HPDE6-E6E7 (cell line): ENCODE data around the gene SMYD4.
"Not testable (repeated sequence)": the region's sequence is repeated elsewhere in the genome, so short reads cannot be mapped to it uniquely, and the experiment has no call there.

ENCODE experiments used
- DNase-seq: peaks from one replicate; pipeline ENCODE4 v3.0.0; 2011; ENCODE audit warnings: missing footprints; ENCODE audit errors: extremely low spot score

Gene SMYD4, protein sequence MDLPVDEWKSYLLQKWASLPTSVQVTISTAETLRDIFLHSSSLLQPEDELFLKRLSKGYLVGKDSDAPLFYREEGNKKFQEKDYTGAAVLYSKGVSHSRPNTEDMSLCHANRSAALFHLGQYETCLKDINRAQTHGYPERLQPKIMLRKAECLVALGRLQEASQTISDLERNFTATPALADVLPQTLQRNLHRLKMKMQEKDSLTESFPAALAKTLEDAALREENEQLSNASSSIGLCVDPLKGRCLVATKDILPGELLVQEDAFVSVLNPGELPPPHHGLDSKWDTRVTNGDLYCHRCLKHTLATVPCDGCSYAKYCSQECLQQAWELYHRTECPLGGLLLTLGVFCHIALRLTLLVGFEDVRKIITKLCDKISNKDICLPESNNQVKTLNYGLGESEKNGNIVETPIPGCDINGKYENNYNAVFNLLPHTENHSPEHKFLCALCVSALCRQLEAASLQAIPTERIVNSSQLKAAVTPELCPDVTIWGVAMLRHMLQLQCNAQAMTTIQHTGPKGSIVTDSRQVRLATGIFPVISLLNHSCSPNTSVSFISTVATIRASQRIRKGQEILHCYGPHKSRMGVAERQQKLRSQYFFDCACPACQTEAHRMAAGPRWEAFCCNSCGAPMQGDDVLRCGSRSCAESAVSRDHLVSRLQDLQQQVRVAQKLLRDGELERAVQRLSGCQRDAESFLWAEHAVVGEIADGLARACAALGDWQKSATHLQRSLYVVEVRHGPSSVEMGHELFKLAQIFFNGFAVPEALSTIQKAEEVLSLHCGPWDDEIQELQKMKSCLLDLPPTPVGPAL

DNA sequence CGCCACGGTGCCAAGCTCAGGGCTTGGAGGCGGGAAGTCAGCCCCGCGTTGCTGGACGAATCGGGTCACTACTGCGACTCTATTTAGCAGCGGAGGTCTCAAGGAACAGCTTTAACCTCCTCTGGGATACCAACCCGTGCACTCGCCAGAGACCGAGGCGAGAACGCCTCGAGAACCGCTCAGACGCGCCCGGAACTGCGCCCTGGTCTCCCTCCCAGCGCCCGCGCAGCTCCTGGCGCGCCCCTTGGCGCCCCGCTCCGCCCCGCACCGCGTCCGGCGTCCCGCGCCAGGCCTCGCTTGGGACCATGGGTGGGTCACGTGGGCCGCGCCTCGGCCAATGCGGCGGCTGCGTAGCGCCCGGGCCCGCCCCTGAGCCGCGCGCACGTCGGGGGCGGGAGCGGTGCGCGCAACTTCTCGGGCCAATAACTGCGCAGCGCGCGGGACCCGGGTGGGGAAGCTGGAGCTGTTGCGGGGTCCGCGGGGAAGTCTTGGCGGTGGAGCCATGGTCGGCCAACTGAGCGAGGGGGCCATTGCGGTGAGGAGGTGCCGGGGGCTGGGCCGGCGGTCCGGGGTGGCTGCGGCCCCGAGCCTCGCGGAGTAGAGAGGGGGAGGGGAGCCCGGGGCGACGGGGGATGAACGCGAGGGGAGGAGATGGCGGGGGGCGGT, at the start of gene SMYD4, which contains the start of gene RPA1:
Gene SMYD4 (minus strand): TSS at position 311 of the 666 bp plus-strand sequence. CDS start 1,908 bp downstream, outside the sequence.
Gene RPA1 (plus strand): TSS at position 414 of the 666 bp plus-strand sequence. CDS start 89 bp downstream, at position 503.
- peak; percentile 87 for DNase-seq

DNA sequence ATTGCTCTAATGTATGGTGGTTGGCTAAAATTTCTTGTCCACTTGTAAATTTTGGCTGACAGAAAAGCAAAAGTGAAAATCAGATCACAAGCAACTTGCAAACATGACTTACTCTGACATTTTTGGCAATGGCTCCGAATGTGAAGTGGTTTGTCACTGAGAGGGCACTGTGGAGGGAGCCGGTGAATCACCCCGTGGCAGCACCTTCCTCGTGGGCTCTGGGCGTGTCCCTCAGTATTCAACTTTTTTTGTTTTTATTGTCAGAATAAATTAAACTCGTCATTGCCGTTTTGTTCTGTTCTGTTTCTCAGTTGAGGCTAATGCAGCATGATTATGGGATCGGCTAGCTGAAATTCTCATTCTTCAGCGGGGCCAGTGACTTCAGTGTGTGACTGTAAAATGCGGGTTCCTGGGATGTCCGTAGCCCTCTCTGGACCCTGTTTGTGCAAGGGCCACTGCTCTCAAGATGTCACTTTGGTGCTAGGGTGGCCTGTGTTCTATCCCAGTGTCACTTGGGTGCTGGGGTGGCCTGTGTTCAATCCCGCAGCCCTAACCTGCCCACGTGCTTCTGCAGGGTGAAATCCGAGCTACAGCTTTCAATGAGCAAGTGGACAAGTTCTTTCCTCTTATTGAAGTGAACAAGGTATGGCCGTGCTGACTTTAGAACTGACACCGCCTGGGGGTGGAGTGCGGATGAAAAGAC, 48.9 kb upstream of the SMYD4 start:
- DNase-seq = no peak

DNA sequence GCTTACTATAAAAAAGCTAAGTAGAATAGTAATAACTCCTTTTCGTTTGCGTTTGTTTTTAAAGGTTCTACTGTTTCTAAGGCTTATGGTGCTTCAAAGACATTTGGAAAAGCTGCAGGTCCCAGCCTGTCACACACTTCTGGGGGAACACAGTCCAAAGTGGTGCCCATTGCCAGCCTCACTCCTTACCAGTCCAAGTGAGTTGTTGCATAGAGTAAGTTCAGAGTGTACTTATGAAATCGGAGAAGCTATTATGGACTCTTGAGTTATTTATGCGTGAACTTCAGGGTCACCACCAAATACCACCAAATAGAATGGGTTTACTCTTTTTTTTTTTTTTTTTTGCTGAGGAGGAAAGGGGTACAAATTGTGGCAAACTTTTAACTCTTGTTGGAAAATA, 45.9 kb upstream of the SMYD4 start:
- no peak for DNase-seq

DNA sequence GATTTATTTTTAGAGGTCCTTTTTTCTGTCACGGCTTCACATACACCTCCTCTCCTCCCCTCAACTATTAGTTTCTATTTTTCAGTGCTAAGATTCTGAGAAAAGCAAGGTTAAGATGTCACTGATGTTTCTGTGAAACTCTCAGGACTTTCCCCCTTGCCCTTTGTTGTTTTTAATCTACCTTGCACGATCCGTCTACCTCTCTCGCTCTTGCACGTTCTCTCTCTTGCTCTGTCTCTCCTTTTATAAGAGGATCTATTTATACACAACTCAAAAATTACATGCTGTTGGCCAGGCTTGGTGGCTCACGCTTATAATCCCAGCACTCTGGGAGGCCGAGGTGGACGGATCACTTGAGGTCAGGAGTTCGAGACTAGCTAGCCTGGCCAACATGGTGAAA, 43.7 kb upstream of the SMYD4 start:
- no peak for DNase-seq

DNA sequence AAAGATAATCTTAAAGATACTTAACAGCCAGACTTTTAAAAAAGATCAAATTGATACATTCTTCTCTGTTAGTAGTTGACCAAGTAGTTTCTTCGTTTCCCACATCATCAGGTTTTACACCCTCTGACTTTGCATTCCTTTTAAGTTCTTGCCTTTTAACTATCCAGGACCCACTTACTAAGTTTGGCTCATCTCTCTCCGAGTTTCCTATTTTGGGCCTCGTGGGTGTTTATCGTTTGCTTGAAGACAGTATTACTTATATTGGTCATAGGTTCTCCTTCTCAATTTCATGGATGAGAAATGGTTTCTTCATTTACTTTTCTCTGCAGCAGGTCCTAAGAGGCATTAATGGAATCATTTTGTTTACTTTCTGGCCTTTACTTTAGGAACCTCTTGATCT, 43.3 kb upstream of the SMYD4 start:
- DNase-seq = no peak

DNA sequence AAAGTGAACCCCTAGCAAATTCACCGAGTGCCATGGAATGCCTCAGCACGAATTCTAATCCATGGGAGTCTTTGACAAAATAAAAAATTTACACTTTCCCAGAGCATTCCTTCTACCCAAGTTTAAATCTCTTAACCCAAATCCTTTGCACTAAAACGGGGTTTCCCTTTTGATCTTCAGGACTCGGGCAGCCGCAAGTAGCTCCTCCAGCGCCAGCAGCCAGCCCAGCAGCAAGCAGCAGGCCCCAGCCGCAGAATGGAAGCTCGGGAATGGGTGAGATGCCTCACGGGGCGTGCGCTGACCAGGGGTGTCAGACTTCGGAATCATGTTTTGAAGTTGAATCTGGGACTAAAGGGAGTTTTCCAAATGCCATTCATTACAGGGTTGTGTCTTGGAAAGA, 42.6 kb upstream of the SMYD4 start:
- no peak for DNase-seq

DNA sequence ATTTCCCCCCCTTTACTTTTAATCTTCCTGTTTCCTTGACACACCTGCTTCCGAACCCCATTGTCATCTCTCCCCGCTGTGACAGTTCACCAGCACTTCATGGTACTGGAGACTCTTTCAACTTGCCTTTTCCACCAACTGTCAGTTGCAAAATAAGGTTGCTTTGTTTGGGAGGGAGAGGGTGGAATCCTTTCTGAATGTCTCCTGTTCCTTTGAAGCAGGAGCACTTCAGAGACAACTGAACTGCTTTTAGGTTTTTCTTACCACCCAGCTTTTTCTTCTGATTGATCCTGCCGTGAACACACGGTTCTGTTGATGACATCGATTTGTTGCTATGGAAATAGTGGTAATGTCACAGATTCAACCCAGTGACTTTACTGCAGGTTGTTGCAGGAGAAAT, 42.1 kb upstream of the SMYD4 start:
- DNase-seq = no peak

DNA sequence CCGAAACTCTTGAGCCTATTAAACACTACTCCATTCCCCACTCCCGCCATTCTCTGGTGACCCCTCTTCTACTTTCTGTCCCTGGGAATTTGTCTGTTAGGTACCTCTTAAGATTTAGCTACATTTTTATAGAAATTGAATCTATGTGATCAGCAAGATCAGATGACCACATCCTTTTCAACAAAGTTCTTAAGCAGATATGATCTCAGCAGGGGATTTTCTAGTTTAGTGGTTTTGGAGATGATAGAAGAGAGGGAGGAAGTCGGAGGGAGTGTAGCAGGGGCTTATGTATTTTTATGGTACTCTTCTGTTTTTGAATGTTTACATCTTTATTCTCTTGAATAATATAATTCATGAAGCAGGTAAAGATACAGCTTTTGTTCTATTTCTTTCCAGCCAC, 40.9 kb upstream of the SMYD4 start:
- DNase-seq = no peak

DNA sequence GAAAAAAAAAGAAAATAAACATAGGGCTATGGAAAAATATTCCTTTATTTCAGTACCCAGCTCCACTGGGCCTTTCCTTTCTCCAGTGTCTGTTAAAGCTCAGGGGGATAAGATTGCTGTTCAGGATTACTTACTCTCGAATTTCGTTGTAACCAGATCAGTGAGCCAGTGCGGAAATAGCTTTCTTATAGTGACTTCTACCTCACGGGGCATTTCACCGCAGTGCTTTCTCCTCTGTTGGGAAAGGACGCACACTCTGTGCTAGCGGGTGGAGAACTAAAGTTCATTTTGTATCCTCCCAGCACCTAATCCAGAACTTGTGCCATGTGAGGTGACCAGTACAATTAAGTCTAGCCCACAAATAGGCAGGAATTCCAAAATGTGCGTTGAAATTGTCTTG, 38.4 kb upstream of the SMYD4 start:
- no peak for DNase-seq

DNA sequence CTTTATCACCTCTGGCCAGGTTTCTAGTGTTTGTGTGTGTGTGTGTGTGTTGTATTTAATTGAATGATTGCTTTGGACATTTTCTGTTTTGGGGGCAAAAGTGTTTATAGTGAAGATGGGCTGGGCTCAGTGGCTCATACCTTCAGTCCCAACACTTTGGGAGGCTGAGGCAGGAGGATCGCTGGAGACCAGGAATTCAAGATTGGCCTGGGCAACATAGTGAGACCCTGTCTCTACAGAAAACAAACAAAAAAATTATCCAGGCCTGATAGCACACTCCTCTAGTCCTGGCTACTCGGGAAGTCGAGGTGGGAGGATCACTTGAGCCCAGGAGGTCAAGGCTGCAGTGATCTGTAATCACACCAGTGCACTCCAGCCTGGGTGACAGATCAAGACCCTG, 37.6 kb upstream of the SMYD4 start:
- no peak for DNase-seq

DNA sequence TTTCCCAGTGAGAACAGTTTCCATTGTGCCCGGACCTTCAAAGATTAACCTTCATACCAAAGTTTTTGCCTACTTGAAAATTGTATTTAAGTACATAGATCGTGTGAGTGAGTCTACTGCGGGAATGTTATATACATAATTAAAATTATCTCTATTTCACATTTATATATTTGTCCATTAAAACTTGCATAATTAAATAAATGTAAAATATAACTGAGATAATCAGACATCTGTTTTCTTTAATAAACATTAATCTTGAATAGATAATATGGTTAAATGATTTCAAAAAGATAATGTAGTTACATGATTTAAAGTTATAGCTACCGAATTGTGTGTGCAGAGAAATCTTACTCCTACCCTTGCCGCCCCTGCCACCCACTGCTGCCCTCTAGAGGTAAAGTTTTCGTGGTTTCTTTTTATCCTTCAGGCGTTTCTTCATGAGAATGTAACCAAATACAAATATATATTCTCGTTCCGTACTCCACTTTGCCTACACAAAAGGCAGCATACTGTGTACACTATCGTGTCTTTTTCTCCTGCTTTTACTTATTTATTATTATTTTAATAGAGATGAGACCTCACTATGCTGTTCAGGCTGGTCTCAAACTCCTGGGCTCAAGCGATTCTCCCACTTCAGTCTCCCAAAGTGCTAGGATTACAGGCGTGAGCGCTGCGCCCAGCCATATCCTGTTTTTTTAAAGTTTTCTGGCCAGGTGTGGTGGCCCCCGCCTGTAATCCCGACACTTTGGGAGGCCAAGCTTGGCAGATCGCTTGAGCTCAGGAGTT, 35.7 kb upstream of the SMYD4 start:
- peak; percentile 37 for DNase-seq

DNA sequence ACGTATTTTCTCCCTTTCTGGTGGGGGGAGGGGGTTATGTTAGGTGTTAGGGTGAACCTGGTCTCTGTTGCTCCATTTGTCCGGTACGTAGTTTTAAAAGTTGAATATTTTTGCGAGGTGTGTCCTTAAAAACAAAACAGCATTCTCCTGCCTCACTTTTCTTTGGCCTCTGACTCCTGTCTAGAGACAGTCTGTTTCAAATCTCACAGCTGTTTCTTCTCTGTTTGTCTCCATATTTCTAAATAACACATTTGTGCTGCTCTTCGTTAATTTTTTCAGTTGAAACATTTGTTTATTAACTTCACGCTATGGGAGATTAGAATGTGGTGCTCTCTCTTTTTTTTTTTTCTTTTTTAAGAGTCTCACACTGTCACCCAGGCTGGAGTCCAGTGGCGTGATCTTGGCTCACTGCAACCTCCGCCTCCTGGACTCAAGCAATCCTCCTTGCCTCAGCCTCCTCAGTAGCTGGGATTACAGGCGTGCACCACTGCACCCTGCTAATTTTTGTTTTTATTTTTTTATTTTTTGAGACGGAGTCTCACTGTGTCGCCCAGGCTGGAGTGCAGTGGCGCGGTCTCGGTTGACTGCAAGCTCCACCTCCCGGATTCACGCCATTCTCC, 31.8 kb upstream of the SMYD4 start:
- no peak for DNase-seq

DNA sequence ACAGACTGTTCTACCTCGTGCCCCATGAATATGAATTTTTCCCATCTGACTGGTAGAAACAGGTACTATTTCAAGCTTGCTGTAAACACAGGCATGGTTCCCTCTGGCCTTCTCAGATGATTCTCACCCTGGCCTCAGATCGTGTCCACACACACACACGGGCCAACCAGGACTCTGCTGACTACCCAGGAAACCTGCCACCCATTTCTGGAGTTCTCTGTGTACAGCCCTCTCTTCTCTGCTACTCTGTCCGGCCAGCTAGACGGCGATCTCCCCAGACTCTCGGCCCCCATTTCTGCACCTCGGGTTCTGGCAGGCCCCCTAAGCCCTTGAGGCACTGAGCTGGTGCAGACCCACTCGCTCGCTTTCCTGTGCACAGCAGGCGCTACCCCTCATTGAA, 31.3 kb upstream of the SMYD4 start:
- no peak for DNase-seq

DNA sequence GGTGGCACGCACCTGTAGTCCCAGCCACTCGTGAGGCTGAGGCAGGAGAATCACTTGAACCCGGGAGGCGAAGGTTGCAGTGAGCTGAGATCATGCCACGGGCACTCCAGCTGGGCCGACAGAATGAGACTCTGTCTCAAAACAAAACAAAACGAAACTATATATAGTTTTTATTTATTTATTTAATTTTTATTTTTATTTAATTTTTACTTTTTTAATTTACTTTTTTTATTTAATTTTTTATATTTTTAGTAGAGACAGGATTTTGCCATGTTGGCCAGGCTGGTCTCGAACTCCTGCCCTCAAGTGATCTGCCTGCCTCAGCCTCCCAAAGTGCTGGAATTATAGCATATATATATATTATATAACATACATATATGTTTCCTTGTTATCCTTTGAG, 26.8 kb upstream of the SMYD4 start:
- not testable (repeated sequence) for DNase-seq

DNA sequence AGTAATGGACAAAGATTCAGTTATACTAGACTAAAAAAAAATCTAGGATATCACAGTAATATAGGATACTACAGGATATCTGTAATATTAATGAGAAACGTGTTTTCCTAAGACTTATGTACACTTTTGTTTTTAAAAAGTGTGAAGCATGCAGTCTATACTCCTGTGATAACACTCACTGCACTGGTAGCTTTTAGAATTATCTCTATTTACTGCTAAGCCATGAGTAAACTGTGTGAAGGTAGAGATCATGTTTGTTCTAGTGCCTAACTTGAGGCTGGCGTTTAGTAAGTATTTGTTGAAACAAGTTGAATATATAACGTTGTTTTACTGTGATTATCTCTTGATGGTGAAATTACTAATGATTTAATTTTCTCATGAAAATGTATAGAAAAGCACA, 24.0 kb upstream of the SMYD4 start:
- no peak for DNase-seq

DNA sequence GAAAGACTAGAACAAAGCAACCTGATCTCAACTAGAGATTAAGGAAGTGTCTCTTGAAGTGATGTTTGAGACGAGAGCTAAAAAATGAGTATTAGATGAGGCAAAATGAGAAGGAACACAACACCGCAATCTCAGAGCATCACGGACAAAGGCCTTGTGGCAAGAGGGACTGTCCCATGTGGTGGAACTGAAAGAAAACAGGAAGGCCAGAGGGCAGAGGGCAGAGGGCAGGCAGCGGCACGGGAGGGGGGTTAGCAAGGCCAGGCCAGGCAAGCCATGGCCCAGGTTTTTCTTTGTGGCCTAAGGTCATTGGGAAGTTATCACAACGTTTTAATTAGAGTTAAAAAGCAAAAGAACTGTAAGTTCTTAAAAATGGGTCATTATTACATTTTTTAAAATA, 22.6 kb upstream of the SMYD4 start:
- DNase-seq = no peak

DNA sequence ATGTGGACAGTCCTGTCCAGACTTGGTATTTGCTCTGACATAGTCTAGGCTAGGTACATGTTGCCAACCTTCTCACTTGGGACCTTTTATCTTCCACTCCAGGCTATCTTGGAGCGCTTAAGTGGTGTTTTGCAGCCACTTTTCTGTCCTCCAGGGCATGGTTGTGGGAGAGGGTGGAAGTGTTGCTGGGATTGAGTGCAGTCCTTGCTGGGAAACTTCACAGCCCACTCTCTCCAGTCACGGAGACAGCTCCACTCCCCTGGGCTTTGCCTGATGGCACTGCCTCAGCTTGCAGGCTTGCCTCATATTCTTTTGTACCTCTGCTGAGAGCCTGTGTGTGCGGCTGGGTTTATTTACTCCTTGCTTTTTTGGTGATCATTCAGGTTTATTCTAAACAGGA, 17.5 kb upstream of the SMYD4 start:
- no peak for DNase-seq

DNA sequence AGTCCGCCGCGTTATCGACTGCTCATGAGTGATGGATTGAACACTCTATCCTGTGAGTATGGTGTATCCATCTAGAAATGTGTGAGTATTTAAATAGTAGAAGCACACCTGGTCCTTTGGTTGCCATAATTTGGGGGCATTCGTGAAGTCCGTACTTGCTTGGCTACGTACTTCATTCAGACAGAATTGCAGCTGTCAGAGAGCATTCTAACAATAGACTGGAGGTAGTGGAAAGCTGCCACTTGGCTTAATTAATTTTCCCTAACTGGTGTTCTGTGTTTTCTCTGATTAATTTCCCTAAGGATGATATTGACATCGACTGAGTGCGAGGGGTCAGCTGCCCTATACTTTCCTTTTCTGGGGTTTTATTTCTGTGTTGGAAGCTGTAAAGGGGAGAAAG, 14.2 kb upstream of the SMYD4 start:
- no peak for DNase-seq

DNA sequence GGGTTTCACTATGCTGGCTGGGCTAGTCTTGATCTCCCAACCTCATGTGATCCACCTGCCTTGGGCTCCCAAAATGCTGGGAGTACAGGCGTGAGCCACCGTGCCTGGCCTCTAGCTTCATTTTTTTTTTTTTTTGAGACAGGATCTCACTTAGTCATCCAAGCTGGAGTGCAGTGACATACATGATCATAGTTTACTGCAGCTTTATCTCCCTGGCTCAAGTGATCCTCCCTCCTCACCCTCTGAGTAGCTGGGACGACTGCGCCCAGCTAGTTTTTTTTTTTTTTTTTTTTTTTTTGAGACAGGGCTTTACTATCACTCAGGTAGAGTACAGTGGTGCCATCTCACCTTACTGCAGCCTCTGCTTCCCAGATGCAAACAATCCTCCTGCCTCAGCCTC, 9.8 kb upstream of the SMYD4 start:
- no peak for DNase-seq

DNA sequence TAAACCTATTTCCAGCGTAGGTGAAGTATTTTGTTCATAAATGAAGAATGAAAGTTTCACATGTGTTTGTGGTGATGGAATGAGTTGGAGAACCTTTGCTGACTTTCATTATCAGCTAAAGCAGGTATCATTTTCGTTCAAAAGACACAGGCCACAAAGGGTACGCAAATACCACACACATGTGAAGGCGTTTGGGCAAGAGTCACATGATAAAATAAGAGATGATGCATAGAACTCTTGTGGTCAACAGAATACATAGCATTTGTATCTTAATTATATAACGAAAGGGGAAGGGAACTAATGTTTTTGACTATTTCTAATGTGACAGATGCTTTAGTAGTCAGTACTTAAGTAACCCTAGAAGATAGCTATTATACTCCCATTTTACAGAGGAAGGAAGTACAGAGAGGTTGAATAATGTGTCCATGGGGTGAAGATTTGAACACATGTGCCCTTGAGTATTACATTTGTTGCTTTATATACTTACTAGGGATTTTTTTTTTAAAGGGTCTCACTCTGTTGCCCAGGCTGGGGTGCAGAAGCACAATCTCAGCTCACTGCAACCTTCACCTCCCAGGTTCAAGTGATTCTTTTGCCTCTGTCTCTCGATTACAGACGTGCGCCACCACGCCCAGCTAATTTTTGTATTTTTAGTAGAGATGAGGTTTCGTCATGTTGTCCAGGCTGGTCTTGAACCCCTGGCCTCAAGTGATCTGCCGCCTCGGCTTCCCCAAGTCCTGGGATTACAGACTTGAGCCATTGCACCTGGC, 4.9 kb upstream of the SMYD4 start:
- DNase-seq = no peak
